CD4-positive, alpha-beta T cell treated with Interleukin-15 for 1 hour (primary cell): Measurements from ENCODE around the gene GNA12.

Experiments used
- DNase-seq: peaks from one replicate; pipeline ENCODE4 v3.0.0-alpha.2; 2020

GNA12 gene

DNA sequence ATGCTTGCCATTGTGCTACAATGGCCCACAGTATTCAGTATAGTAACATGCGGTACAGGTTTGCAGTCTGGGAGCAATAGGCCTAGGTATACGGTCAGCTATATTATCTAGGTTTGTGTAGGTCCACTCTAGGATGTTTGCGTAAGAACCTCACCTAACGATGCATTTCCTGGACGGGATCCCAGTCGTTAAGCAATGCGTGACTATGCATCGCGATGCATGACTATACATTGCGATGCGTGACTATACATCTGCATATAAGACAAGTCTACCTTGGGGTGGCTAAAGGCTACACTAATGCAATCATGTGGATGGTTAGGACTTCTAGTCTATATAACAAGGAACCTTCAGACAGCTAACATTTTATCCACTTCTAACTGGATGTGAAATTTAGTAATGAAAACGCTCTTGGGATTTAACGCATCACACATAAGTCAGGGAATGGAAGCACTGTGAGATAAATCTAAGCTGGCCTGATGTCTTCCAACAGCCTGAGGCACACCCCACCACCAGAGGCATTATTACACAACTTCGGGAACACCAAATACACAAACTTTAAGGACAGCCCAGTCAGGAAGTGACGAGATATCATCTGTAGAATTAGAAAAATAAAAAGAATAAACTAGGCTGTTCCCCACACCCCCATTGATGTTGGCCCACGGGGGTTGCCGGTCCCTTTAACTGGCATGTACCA, 9.2 kb downstream of the GNA12 start:
- no peak for DNase-seq

DNA sequence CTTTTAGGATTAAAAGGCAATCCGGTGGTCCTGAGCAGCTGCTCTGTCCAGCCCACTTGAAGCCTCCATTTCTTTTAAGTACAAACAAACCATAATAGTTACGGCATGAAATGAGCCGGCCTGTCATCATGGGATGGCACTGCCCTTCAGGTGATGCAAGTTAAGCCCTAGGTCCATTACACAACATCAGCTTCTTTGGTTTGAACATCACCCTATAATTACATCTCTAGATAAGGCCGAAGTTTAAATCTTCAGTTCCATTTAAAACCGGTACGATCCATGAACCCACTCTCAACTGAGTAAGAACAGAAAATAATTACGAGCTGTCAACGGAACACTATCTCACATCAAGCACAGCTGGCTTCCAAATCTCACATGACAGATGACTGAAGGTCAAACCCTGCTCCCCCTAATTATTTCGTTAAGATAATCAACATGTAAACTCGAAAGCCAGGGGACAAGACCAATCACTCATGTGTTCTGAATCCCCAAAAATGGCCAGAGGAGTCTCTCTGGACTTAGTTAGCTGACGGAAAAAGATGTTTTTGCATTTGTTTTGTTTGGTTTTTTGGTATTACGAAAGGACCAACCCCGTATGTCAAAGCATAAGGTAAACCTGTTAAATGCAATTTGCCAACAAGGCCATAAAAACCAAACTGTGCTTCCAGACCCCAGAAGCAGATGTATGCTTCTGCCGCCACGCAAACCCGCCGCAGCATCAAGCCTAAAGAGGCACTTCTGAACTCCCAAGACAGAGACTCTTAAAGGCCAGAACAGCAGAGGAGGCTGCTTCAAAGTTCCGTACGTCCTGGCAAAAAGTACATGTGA, 10.8 kb downstream of the GNA12 start:
- no peak for DNase-seq

DNA sequence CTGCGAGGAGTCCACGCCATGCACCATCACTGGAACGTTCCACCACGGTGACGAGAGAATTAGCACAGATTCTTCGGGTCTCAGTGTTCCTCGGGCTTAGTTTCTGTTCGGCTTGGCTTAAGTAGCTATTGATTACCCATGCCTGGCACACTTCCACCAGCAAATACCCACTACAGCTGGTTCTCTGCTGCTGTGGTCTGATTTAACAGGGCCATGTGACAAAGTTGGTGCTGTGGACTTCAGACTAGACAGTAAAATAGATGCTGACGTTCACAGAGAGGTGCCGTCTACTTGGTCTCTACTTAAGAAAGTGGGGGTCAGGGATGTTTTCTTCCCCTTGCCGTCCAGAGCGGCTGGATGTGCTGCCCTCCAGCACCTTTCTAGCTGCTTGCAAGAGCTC, 11.6 kb downstream of the GNA12 start:
- DNase-seq: no peak

DNA sequence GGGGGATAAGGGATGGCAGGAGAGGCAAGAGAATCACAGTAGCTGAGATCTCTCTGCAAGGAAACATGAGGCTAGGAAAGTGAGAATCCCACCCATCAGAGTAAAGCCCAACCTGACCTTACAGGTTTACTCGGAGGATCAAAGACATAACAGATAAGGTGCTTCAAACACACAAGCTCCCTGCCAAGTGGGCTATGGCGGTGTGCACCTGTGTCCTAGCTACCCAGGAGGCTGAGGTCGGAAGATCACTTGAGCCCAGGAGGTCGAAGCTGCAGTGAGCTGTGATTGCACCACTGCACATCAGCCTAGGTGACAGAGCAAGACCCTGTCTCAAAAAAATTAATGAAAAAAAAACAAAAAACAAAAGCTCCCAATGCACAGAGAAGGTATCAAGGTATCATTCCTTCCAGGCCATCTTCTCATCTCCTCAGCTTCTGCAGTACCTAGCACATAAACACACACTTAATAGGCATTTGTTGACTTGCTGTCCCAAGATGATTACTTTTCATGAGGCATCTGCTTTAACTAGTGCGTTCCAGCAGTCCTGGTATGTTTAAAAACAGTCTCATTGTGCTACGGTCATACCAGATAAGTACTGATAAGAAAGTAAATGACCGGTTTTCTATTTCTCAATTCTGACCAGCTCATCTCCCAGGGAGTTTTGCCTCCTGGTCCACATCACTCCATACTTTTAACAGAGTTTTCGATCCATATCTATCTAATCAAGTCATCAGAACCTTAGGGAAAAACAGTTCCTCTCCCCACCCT, 13.3 kb downstream of the GNA12 start:
- DNase-seq: no peak

DNA sequence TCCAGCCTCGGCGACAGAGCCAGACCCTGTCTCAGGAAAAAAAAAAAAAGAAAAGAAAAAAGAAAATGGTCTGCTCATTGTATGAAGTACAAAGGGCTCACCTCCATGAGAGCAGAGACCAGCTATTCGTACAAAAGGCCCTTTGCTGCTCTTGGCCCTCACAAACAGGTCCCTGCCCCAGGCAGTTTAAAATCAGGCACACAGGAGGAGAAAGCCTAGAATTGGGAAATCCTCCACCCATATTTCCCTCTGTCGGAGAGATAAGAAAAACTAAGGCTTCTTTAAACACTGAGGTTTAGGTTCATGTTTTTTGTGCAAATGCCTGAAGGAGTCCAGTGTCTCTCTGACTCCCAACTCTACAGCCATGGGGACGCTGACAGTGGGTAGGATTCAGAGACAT, 15.1 kb downstream of the GNA12 start:
- DNase-seq: no peak

DNA sequence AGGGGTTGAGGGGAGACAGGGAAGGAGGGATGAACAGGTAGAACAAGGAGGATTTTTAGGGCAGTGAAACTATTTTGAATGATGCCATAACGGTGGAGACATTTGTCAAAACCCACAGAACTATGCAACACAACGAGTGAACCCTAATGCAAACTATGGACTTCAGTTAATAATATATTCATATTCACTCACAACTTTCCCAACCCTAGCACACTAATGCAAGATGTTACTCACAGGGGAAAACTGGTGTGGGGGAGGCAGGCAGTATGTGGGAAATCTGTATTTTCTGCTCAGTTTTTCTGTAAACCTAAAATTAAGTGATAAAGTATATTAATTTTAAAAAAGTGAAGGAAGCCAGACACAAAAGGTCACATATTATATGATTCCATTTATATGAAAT, 17.3 kb downstream of the GNA12 start:
- no peak for DNase-seq

DNA sequence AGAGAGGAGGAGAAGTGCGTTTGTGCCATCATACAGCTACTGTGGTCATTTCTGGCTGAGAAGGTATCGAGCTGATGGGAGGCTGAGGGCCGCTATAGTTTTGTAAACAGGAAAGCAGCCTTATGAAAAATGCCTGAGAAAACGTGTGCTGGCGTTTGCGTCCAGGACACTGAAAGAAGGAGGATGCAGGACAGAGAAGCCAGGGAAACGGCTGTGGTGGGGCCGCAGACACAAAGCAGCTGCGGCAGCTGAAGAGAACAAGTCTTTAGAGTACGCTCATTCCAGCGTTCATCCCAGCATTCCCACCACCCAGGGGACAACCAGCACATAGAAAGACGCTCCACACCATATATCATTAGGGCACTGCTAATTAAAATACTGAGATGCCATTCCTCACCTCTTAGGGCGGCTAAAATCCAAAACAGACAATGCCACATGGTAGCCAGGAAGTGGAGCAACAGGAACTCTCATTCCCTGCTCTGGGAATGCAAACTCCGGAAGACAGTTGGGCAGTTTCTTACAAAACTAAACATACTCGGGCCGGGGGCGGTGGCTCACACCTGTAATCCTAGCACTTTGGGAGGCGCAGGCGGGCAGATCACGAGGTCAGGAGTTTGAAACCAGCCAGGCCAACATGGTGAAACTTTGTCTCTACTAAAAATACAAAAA, 18.4 kb downstream of the GNA12 start:
- DNase-seq: no peak

DNA sequence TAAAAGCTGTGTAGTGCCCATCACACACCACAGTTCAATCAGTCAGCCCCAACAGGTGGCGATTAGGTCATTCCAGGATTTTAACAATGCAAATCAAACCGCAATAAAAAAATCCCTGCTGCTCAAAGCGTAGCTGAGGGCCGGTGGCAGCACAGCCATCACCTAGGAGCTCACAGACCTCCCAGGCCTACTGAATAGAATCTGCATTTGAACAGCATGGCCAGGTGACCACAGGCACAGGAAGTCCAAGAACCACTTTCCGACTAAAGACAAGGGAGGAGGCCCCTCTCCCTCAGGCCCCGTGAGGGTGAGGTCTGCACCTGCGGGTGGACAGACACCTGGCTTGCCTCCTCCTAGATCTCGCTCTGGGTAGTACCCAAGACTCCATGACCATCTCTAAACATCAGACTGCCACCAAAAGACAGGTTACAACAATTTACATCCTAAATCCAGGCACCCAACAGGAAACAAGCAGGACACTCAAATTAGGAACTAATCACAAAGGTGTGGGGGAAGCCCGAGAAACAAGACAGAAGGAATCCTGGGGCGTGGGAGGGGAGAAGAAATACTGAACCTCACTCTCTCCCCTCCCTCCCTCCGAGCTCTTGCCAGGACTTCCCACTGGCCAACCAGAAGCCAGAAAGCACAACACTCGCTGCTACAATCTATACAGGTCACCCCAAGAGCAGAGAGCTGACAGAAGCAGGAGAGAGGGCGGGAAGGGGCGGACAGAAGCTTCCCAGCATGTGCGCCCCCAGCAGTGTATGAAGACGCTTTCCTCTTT, 19.2 kb downstream of the GNA12 start:
- DNase-seq: no peak

DNA sequence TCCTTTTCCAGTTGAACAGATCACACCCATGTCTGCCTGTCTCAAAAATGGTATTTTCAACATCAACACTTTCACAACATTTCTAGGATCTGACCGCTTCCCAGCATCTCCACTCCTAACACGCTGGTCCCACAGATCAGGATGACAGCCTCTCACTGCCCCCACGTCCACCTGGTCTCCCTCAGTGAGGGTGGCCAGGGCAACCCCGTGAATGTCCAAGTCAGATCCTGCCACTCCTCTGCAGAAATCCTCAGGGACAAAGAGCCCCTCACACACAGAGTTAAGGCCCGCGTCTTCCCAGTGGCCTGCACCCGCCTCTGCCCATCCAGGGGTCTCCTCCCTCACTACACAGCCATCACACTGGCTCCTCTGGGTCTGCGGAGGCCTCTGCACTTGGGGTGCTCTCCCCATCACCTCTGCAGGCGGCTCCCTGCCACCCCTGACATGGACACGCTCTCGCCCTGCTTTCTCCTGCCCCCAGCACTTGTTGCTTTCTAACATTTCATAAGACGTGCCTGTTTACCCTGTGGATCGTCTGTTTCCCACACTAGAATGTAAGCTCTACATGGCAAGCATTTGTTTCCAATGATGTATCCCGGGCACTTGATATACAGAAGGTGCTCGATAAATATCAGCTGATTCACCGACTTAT, 20.0 kb downstream of the GNA12 start:
- no peak for DNase-seq

DNA sequence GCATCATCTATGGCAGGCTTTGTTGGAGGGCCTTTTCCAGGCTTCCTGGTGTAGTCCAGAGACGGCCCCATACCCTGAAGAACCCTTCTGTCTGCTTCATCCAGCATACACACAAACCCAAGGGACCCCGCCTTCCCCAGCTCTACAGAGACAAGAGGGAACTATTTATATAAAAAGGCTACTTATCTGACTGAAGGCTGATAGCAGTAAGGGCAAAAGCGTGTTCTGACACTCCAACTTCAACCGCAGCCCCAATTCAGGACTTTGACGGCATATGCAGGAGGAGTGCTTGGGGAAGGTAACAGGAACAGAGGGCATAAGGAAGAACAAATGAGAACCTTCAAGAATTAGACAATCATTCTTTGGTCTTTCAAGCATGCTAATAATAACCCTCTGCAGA, 21.0 kb downstream of the GNA12 start:
- no peak for DNase-seq

DNA sequence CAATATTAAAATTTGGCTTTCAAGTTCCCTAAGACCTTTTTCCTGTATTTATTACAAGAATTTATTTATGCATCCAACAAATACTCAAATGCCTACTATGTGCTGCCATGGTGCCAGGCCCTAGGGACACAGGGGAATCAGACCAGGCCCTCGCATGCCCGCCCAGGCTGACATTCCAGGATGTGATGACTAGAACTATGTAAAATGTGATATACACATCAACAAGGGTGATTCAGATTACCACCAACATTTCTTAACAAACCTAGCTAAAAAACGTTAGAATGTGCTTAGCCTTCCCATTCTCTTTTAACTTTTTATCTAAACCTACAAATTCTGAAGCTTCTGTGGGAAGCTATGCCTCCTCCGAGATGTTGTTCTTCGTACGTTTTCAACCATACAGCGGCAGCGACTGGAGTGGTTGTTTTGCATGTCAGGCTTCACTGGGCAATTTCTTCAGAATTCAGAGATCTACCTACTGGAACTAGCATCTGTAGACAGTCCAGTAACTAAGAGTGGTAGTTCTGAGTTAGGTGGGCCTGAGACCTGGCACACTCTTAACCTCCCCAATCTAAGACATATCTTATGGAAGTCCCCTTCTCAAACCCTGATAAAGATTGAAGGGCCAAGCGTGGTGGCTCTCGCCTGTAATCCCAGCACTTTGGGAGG, 22.1 kb downstream of the GNA12 start:
- DNase-seq: no peak

DNA sequence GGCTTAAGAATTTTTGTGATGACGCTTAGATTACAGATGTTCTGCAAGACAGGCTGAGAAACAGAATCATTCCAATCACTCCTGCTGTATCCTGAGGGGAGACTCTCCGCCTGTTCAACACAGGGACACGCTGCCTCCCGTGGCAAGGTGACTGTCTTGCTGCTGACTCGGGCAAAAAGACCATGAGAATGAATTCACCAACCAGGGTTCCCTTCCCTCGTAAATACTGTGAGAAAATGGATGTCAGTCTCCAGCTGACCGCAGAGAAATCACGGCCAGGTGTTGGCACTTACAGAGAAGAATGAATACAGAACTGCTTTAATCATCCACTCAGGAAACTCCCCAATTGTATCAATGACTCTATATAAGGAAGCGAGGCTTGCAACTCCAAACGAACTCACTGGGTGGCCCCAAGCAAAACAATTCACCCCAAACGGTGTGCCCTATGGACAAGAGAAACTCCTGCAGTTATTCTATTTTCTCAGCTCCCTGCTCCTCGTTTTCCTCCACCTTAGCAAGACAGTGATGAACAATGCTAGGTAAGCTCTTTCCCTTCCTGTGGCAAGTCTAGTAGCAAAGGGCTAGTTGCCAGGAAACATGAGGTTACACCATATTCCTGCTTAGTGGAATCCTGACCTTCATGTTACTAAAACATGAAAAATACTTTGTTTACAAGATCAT, 22.8 kb downstream of the GNA12 start:
- DNase-seq: no peak

DNA sequence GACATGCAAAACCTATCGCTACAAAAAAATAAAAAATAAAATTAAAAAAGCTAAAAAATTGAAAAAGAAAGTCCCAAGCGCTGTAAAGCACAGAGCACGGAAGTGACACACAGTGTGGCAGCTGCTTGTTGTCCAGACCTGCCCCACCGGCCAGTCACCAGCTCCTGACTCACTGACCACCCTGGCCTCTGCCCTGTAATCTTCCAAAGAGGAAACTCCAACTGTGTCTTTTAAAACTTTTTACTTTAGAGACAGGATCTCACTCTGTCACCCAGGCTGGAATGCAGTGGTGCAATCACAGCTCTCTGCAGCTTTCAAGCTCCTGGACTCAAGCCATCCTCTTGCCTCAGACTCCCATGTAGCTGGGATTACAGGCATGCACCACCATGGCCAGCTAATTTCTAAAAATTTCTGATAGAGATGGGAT, 23.6 kb downstream of the GNA12 start:
- peak; percentile 57 for DNase-seq

DNA sequence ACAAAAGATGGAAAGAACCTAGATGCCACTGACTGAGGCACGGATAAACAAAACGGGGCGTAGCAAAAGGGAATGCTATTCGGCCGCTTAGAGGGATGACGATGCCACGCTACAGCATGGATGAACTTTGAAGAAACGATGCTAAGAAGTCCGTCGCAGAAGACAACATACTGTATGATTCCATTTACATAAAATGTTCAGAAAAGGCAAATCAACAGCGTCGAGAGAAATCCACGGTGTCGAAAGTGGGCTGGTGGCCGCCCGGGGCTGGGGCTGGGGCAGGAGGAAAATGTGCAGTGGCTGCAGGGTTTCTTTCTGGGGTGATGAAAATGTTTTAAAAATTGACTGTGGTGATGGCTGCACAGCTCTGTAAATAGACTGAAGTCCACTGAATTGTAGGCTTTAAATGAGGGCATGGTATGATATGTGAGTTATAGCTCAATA, 24.1 kb downstream of the GNA12 start:
- no peak for DNase-seq

DNA sequence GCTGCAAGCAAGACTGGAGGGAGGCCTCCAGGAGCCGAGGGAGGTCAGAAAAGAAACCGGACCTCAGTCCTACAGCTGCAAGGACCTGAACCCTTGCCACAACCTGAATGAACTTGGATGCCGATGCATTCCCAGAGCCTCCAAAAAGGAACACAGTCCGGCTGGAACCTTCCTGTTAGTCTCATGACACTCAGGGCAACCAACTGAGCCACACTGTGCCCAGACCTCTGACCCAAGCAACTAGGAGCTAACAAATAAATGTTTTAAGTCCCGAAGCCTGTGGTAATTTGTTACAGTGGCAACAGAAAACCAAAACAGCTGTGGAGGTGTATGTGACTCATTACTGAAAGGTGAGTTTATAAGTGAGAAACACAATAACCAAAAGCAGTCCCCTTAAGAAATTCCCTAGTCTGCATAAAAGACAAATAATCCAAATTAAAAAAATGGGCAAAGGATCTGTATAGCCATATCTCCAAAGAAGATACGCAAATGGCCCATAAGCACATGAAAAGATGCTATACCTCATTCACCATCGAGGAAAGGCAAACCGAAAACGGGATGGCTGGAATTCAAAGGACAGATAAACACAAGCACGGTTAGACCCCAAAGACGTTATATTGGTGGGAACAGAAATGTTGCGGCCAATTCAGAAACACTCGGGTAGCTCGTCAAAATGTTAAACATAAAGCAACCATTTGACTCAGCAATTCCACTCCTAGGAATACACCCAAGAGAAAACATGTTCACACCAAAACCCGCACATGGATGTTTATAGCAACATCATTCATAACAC, 24.8 kb downstream of the GNA12 start:
- DNase-seq: no peak

DNA sequence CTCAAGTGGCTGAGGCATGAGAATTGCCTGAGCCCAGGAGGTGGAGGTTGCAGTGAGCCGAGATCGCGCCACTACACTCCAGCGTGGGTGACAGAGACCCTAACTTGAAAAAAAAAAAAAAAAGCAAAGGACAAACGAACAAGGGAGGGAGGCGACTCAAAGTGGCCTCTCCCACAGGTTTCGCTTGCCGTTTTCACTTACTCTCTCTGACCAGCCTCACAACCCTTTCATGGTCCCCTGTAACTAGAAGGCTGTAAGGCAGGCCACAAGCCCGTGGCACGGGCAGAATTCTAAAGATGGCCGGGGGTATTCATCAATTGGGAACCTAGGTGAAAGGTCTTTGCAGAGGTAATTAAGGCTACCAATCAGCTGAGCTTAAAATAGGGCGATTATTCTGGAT, 25.5 kb downstream of the GNA12 start:
- no peak for DNase-seq

DNA sequence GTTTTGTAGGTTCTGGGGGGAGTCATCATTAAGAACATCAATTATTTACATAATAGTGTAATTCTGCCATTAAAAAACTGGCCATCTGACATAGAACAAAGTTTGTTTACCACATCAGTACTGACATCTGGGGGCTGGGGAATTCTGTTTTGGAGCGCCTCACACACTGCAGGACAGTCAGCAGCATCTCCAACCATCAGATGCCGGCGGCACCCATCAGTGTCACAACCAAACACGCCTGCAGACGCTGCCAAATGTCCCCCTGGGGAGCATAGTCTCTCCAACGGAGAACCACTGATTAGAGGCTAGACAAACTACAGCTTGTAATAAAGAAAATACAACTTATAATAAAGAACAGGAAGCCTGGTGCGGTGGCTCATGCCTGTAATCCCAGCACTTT, 26.0 kb downstream of the GNA12 start:
- DNase-seq: no peak

DNA sequence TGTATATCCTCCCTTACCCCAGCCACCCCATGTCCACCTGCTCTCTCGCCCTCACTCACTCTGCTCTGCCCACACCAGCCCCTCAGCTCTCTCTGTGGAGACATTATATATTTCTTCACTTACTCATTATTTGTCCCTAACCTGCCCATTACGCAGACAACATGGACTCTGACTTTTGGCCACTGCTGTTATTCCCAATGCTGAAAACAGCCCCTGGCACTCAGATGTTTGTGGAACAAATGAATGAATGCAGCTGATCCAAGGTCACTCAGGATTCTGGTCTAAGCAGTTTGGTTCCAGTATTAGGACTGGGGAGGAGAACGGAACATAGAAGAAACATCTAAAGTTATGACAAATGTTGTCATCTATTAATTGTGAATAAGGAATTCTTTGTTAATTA, 26.7 kb downstream of the GNA12 start:
- no peak for DNase-seq

DNA sequence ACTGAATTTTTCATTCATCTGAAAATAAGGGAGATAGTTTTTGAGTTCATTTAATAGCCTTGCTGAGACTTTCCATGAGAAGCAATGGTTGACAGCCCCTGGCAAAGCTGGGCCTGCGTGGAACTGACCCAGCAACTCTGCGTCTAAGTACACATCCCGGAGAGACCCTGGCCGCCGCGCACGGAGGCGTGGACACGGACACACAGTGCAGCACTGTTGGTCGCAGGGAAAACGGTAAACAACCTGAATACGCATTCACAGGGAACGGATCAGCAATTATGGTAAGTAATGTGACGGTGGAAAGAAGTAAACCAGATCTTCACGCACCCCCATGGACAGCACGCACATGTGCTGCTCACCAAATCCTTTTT, 28.2 kb downstream of the GNA12 start:
- no peak for DNase-seq
